NCI-H2227 treated with DMSO at 0.1 percent for 48 hours (cell line): ENCODE measurements around the gene ZNG1F.
"Not testable (repeated sequence)": the region's sequence is repeated elsewhere in the genome, so short reads cannot be mapped to it uniquely, and the experiment has no call there.

Experiments
- DNase-seq: peaks from one replicate; lab custom pipeline; 2025; lab: John Stamatoyannopoulos, UW

The ZNG1F gene

DNA sequence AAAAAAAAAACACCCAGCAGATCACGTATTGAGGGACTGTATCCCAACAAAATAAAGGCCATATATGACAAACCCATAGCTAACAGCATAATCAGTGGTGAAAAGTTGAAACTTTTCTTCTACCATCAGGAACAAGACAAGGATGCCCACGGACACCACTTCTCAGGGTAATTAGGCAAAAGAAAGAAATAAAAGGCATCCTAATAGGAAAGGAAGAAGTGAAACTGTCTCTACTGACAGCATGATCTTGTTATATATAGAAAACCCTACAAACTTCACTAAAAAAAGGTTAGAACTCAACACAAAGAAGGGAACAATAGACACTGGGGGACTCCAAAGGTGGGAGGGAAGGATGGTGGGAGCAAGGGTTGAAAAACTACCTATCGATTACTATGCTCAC, 102.9 kb downstream of the ZNG1F start:
- DNase-seq, result not testable (repeated sequence)

DNA sequence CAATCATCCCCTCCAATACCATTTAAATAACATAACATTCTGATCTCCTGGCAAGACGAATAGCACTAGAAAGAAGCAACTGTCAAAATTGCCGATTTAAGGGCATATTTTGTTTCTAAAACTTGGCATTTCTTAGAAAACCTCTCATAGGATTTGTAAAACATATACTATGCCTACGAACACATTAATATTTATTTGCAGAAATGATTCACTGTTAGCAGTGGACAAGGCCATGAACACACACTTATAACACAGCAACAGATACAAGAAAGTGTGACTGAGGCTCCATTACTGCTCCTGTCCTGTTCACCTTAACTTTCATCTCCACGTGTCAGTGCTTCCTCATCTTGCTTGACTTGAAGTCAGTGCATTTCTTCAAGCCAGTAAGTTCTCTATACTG, 106.8 kb downstream of the ZNG1F start:
- not testable (repeated sequence) for DNase-seq
